Gastroesophageal sphincter (tissue), 3 donors: ENCODE results near the gene THY1.

Experiments used
- EP300 ChIP-seq: sonication (generic); formaldehyde crosslinking; IDR thresholded peaks from one replicate; pipeline ENCODE4 v1.6.1; 2017; ENCODE audit warnings: antibody characterized with exemption, mild to moderate bottlenecking
- POLR2A ChIP-seq, 2 donors: fragments of 450-650 bp; IDR thresholded peaks; one replicate each; pipeline ENCODE4 v1.6.1; 2017; ENCODE audit warnings: antibody characterized with exemption in 2 of 2, mild to moderate bottlenecking in 2 of 2, moderate library complexity in 1 of 2
- POLR2AphosphoS5 ChIP-seq: sonication (generic); formaldehyde crosslinking; IDR thresholded peaks from one replicate; pipeline ENCODE4 v1.6.1; 2017; ENCODE audit warnings: antibody characterized with exemption
- TF ChIP-seq, protein P1 (sequence below), 4 experiments: fragments of 200-600 bp in 2 of 4; fragments of 450-650 bp in 2 of 4; sonication (generic) in 1 of 4; IDR thresholded peaks; one replicate each; pipeline ENCODE4 v1.5.1; 2017 to 2019; ENCODE audit warnings: antibody characterized with exemption in 4 of 4, mild to moderate bottlenecking in 2 of 4, moderate library complexity in 2 of 4

DNA sequence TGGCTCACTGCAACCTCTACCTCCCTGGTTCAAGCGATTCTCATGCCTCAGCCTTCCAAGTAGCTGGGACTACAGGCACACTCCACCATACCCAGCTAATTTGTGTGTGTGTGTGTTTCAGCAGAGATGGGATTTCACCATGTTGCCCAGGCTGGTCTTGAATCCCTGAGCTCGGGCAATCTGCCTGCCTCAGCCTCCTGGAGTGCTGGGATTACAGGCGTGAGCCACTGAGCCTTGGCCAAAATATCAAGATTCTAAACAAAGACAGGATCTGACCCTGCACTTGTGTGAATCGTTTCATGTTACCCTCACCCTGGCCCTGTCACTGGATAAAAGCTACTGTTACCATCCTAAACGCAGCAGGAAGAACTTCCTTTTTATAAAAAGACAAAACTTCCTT, 15.6 kb upstream of the THY1 start:
- TF ChIP-seq, protein P1, sequence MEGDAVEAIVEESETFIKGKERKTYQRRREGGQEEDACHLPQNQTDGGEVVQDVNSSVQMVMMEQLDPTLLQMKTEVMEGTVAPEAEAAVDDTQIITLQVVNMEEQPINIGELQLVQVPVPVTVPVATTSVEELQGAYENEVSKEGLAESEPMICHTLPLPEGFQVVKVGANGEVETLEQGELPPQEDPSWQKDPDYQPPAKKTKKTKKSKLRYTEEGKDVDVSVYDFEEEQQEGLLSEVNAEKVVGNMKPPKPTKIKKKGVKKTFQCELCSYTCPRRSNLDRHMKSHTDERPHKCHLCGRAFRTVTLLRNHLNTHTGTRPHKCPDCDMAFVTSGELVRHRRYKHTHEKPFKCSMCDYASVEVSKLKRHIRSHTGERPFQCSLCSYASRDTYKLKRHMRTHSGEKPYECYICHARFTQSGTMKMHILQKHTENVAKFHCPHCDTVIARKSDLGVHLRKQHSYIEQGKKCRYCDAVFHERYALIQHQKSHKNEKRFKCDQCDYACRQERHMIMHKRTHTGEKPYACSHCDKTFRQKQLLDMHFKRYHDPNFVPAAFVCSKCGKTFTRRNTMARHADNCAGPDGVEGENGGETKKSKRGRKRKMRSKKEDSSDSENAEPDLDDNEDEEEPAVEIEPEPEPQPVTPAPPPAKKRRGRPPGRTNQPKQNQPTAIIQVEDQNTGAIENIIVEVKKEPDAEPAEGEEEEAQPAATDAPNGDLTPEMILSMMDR (IDR thresholded peaks at IDR 0.05), result no peak
- no peak for TF ChIP-seq POLR2AphosphoS5
- TF ChIP-seq EP300, result no peak
- TF ChIP-seq POLR2A (IDR thresholded peaks at IDR 0.05), result no peak
